ENCODE data around the gene OR2B6.
"Not testable (repeated sequence)": the region's sequence is repeated elsewhere in the genome, so short reads cannot be mapped to it uniquely, and the experiment has no call there.

Gene OR2B6

GRCh38 chr6:27956941-27957340, at the start of gene OR2B6:
OR2B6 (plus strand) TSS chr6:27957241; CDS start chr6:27957241, 0 bp downstream.
- DNase-seq = no peak

- DNase-seq = no peak
Observed at GRCh38 chr6:27908017-27908416, 49.0 kb upstream of the OR2B6 start.

GRCh38 chr6:27911956-27912446, 45.0 kb upstream of the OR2B6 start, which contains the start of gene OR2B2:
OR2B2 (minus strand) TSS chr6:27912396; CDS start chr6:27912319, 77 bp downstream.
- peak; percentile 43 for DNase-seq

- no peak for DNase-seq
Observed at GRCh38 chr6:27922949-27923348, 34.1 kb upstream of the OR2B6 start.

GRCh38 chr6:27924179-27924578, 32.9 kb upstream of the OR2B6 start:
- no peak for DNase-seq

- DNase-seq = not testable (repeated sequence)
Observed at GRCh38 chr6:27928041-27928440, 29.0 kb upstream of the OR2B6 start.

- DNase-seq = not testable (repeated sequence)
Observed at GRCh38 chr6:27929930-27930329, 27.1 kb upstream of the OR2B6 start.

GRCh38 chr6:27931209-27931608, 25.8 kb upstream of the OR2B6 start:
- no peak for DNase-seq

- peak; percentile 36 for DNase-seq
Observed at GRCh38 chr6:27940766-27941165, 16.3 kb upstream of the OR2B6 start.

GRCh38 chr6:27943072-27943471, 14.0 kb upstream of the OR2B6 start:
- not testable (repeated sequence) for DNase-seq

GRCh38 chr6:27948237-27948636, 8.8 kb upstream of the OR2B6 start:
- no peak for DNase-seq

GRCh38 chr6:27951040-27951439, 6.0 kb upstream of the OR2B6 start:
- no peak for DNase-seq

- no peak for DNase-seq
Observed at GRCh38 chr6:27957516-27957915, 475 bp downstream of the OR2B6 start.

- DNase-seq = no peak
Observed at GRCh38 chr6:27962506-27962905, 5.5 kb downstream of the OR2B6 start.

GRCh38 chr6:27966044-27966443, 9.0 kb downstream of the OR2B6 start:
- no peak for DNase-seq

- DNase-seq = no peak
Observed at GRCh38 chr6:27966816-27967426, 9.9 kb downstream of the OR2B6 start.

GRCh38 chr6:27970444-27970843, 13.4 kb downstream of the OR2B6 start:
- no peak for DNase-seq

- no peak for DNase-seq
Observed at GRCh38 chr6:27972750-27973149, 15.7 kb downstream of the OR2B6 start.

- DNase-seq = no peak
Observed at GRCh38 chr6:27977387-27977786, 20.3 kb downstream of the OR2B6 start.

- DNase-seq = no peak
Observed at GRCh38 chr6:27978705-27979104, 21.7 kb downstream of the OR2B6 start.

GRCh38 chr6:27980111-27980510, 23.1 kb downstream of the OR2B6 start:
- no peak for DNase-seq

- DNase-seq = no peak
Observed at GRCh38 chr6:27986928-27987725, 30.1 kb downstream of the OR2B6 start.

GRCh38 chr6:27994616-27995015, 37.6 kb downstream of the OR2B6 start:
- no peak for DNase-seq

- no peak for DNase-seq
Observed at GRCh38 chr6:28000351-28001045, 43.5 kb downstream of the OR2B6 start.

All from hematopoietic multipotent progenitor cell treated with erythropoietin and hydrocortisone succinate and interleukin-3 and kit ligand, for 8 days (in vitro differentiated cells).